ENCODE measurements around the gene CDC5L. TPM values are rescaled to one million over a fixed set of nuclear protein-coding genes. Genes with fewer than 3 reads are reported as not detected.

CDC5L gene
- total RNA-seq, 1 experiment from 2014 or later, result 43.9 TPM

DNA sequence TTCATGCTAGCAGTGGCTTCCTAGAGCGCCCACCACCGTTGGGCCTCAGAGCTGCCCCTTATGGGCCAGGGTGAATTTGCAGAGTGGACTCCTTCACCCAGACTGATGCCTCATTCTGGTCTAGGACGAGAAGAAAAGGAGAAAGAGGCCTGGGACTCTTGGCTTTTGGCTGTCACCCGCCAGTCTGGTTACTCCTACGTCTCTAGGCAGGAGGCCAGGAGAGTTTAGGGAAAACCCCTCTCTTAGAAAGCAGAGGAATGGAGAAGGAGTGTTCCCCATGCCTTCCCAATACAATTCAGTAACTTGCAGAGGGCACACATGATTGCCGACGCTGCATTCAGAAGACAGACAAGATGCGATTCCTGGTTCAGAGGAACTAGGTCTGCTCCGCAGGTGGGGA, 70.1 kb downstream of the CDC5L start:
- CTCF ChIA-PET, result interaction anchor here (0.5 kb wide), 1 partner anchor 135 kb away, joined by 3 read pairs; no protein-coding TSS in a partner anchor
- no peak overlapping the region for H3K4me3 ChIP-seq (ENCODE audit: low read depth, low read length, poor library complexity, severe bottlenecking)
- no peaks in the 10 kb centered on the region for H3K9me3 ChIP-seq (ENCODE audit: low read depth, low read length, poor library complexity, severe bottlenecking)
- no peaks in the 10 kb centered on the region for H3K27me3 ChIP-seq (replicated peaks; ENCODE audit: insufficient read depth, low read depth, low read length, poor library complexity)
- no peaks in the 10 kb centered on the region for H3K36me3 ChIP-seq (ENCODE audit: insufficient read depth, low read length, poor library complexity, severe bottlenecking)
- H3K4me1 ChIP-seq (ENCODE audit: insufficient read depth, low read length, poor library complexity, severe bottlenecking), result no peaks in the 10 kb centered on the region
- H3K27ac ChIP-seq (ENCODE audit: low read depth, low read length, poor library complexity, severe bottlenecking), result no peak overlapping the region
- TF ChIP-seq EZH2 (IDR thresholded peaks at IDR 0.05; ENCODE audit: borderline replicate concordance, low read depth, low read length, poor library complexity, severe bottlenecking), result no peak
- TF ChIP-seq, protein P1, sequence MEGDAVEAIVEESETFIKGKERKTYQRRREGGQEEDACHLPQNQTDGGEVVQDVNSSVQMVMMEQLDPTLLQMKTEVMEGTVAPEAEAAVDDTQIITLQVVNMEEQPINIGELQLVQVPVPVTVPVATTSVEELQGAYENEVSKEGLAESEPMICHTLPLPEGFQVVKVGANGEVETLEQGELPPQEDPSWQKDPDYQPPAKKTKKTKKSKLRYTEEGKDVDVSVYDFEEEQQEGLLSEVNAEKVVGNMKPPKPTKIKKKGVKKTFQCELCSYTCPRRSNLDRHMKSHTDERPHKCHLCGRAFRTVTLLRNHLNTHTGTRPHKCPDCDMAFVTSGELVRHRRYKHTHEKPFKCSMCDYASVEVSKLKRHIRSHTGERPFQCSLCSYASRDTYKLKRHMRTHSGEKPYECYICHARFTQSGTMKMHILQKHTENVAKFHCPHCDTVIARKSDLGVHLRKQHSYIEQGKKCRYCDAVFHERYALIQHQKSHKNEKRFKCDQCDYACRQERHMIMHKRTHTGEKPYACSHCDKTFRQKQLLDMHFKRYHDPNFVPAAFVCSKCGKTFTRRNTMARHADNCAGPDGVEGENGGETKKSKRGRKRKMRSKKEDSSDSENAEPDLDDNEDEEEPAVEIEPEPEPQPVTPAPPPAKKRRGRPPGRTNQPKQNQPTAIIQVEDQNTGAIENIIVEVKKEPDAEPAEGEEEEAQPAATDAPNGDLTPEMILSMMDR (conservative IDR thresholded peaks at IDR 0.05; ENCODE audit: low read depth, low read length), result no peak
- DNase-seq (ENCODE audit: low spot score), result no peak
- BruUV-seq (replicated peaks), result no TSS peak
- intact Hi-C loops (cut with micrococcal nuclease; ENCODE audit: unreplicated experiment), result loop anchor here (2.0 to 5.0 kb wide), 2 partner anchors 27 to 190 kb away; partner anchors contain the start of gene NFKBIE
- POLR2A ChIA-PET (ENCODE audit: low non-redundant PET), result no interaction called here

DNA sequence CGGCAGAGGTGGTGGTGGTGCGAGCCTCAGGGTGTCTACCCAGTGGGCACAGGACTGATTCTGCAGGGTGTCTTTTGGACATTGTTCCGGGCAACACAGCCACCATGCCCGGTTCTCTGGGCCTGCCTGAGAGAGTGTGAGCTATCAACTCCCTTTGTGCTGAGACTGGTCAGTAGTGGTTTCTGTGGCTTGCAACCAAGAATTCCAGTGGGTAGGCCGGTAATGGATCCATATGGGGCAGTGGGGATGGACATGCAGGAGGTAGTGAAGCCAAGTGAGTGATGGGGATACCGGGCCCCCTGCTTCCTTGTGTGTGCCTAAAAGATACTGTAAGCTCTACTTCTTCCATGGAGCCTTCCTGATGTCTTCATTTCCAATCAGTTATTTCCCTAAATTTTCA, 71.0 kb downstream of the CDC5L start:
- TF ChIP-seq, protein P1 (conservative IDR thresholded peaks at IDR 0.05; ENCODE audit: low read depth, low read length), result no peak
- TF ChIP-seq EZH2 (IDR thresholded peaks at IDR 0.05; ENCODE audit: borderline replicate concordance, low read depth, low read length, poor library complexity, severe bottlenecking), result no peak
- no TSS peak for BruUV-seq (replicated peaks)
- H3K36me3 ChIP-seq (ENCODE audit: insufficient read depth, low read length, poor library complexity, severe bottlenecking), result no peaks in the 10 kb centered on the region
- POLR2A ChIA-PET (ENCODE audit: low non-redundant PET), result no interaction called here
- no peak for DNase-seq (ENCODE audit: low spot score)
- H3K27me3 ChIP-seq (replicated peaks; ENCODE audit: insufficient read depth, low read depth, low read length, poor library complexity), result no peaks in the 10 kb centered on the region
- H3K9me3 ChIP-seq (ENCODE audit: low read depth, low read length, poor library complexity, severe bottlenecking), result no peaks in the 10 kb centered on the region
- no peak overlapping the region for H3K27ac ChIP-seq (ENCODE audit: low read depth, low read length, poor library complexity, severe bottlenecking)
- no peaks in the 10 kb centered on the region for H3K4me1 ChIP-seq (ENCODE audit: insufficient read depth, low read length, poor library complexity, severe bottlenecking)
- no peak overlapping the region for H3K4me3 ChIP-seq (ENCODE audit: low read depth, low read length, poor library complexity, severe bottlenecking)
- intact Hi-C loops (cut with micrococcal nuclease; ENCODE audit: unreplicated experiment), result loop anchor here (5.0 kb wide), 1 partner anchor 191 kb away; the partner anchor contains the start of gene NFKBIE
- CTCF ChIA-PET, result interaction anchor here (1.0 kb wide), 1 partner anchor 11 kb away, joined by 3 read pairs; no protein-coding TSS in a partner anchor

DNA sequence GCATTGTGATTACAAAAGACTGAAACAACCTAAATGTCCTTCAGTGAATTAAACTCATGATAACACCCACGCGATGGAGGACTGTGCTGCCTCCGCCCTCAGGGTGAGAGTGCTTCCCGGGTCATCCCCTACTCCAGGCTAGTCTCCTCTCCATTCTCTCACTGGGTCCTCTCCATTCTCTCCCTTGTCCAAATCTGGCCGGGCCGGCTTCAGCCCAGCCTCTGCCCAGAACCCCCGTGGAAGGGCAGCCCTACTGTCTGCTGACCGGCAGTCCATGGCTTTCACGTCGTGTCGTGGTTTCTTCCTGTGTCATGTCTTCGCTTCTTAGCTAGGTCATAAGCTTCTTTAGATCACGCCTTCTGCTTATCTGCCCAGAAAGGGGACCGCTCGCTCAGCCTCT, 74.8 kb downstream of the CDC5L start:
- Histone ChIP-seq H3K4me3 (ENCODE audit: low read depth, low read length, poor library complexity, severe bottlenecking) (no peak overlapping the region), H3K4me1 (ENCODE audit: insufficient read depth, low read length, poor library complexity, severe bottlenecking) (no peaks in the 10 kb centered on the region), H3K27ac (ENCODE audit: low read depth, low read length, poor library complexity, severe bottlenecking) (no peak overlapping the region), H3K9me3 (ENCODE audit: low read depth, low read length, poor library complexity, severe bottlenecking) (no peaks in the 10 kb centered on the region), H3K27me3 (replicated peaks; ENCODE audit: insufficient read depth, low read depth, low read length, poor library complexity) (no peaks in the 10 kb centered on the region), H3K36me3 (ENCODE audit: insufficient read depth, low read length, poor library complexity, severe bottlenecking) (no peaks in the 10 kb centered on the region)
- intact Hi-C loops (cut with micrococcal nuclease; ENCODE audit: unreplicated experiment), result no loop called here
- no peak for DNase-seq (ENCODE audit: low spot score)
- ChIA-PET POLR2A (ENCODE audit: low non-redundant PET) (no interaction called here), CTCF (no interaction called here)
- TF ChIP-seq, protein P1 (conservative IDR thresholded peaks at IDR 0.05; ENCODE audit: low read depth, low read length), result no peak
- no TSS peak for BruUV-seq (replicated peaks)

Data from A673 (cell line).